Measurements from ENCODE around the gene MEP1A.
"Not testable (repeated sequence)": the region's sequence is repeated elsewhere in the genome, so short reads cannot be mapped to it uniquely, and the experiment has no call there.

The MEP1A gene

GRCh38 chr6:46834257-46834916 lies 41.2 kb downstream of the MEP1A start:
- DNase-seq = not testable (repeated sequence)

DNA sequence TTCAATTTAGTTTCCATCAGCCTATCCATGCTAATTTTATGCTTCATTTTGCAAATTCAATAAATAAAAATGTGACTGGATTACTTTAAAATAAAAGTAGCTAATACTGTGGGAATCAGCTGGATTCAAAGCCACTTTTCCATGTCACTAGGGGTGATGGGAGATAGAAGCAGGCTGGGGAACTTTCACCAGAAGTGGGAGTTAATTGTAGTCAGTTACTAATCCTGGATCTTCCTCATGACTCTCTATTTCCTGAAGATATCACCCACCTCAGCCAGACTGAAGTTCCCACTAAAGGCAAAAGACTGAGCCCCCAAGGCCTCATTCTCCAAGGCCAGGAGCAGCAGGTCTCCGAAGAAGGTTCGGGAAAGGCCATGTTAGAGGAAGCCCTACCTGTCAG lies 41.8 kb downstream of the MEP1A start:
- DNase-seq = not testable (repeated sequence)

GRCh38 chr6:46838033-46838432 lies 44.8 kb downstream of the MEP1A start:
- DNase-seq = no peak

DNA sequence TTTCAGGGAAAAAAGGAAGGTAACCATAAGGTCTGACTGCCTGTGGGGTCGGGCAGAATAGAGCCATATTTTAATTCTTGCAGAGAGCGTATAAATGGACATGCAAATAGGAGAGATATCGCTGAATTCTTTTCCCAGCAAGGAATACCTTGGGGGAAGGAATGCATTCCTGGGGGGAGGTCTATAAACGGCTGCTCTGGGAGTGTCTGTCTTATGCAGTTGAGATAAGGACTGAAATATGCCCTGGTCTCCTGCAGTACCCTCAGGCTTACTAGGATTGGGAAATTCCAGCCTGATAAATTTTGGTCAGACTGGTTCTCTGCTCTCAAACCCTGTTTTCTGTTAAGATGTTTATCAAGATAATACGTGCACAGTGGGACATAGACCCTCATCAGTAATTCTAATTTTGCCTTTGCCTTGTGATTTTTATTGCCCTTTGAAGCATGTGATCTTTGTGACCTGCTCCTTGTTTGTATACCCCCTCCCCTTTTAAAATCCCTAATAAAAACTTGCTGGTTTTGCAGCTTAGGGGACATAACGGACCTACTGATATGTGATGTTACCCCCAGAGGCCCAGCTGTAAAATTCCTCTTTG lies 49.2 kb downstream of the MEP1A start:
- DNase-seq = not testable (repeated sequence)

DNA sequence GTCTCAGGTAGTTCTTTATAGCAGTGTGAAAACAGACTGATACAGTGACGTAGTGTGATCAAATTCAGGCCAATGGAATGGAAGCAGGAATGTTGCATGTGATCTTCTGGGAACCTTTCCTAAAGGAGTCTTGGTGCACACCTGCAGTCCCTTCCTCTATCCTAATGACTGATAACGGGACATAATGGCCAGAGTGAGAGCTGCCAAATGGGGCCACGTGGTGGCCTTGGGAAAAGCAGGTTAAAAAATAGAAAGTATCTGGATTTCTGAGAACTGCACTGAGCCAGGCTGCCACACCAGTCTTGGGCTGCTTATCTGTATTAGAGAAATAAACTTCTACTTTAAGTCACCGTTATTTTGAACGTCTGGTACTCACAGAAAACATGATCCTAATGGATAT lies 51.9 kb downstream of the MEP1A start:
- DNase-seq = no peak

DNA sequence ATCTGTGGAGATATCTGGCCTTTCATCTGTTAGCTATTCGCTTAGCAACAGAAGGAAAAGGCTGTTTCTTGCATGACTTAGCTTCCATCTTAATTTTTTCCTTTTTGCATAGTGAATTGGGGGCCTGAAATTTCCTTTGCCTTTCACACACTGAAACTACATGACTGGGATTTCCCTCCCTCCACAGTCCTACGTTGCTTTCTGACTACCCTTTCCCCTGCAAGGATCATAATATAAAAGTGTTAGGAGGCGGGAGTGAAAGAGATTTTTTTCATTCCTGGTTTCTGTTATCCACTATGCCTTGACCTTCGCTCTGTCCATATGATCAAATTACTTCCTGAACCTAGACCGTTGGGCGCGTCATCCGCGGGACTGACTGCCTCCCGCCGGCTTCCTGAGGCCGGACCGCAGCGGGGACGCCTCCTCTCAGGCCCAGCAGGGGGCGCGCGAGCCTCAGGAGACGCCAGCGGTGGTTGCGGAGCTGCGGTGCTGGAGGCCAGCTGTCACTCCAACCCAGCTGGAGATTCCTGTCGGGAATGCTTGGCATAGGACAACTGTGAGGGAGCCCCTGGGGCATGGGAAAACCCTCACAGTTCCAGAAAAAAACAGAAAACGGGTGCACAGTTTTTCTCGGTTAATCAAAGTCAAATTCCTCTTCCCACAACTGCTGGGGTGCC lies 55.6 kb downstream of the MEP1A start:
- DNase-seq = peak; percentile 34

GRCh38 chr6:46849361-46849690 lies 56.1 kb downstream of the MEP1A start:
- DNase-seq = no peak

GRCh38 chr6:46850792-46851191 lies 57.6 kb downstream of the MEP1A start:
- DNase-seq = no peak

DNA sequence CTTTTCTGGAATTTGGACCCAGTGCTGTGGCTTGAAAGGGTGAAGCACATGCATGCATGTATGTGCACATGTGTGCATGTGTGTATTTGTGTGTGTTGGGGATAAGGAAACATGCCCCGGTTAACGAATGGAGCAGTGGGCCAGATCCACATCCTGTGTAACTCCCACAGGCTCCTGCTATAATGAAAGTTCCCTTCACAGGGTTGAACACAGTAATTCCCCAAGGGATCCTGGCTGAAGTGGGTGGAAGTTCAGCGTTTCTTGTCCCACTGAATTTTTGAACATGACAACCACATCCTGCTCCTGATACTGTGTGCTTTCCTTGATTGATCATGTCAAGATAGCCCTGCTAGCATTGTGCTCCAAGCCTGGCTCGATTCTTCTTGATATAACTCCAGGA lies 58.4 kb downstream of the MEP1A start:
- DNase-seq = not testable (repeated sequence)

DNA sequence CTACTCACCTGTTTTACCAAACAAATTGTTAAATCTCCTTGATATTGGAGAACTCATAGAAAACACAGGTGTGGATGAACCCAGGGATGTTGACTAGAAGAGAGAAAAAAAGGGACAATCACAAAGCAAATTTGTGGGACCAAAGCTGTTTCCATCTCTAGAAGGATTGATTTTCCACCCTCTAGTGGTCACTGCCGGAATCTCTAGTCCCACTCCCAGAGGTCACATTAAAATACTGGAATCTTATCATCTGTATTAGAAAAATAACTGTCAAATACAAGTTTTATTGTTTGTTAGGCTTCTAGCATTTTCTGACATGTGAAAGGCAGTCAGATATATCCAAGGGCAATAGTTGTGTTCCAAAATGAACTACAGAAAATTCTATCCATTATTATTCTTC lies 62.8 kb downstream of the MEP1A start:
- peak; percentile 37 for DNase-seq

- no peak for DNase-seq
Observed at GRCh38 chr6:46862381-46862780, 69.2 kb downstream of the MEP1A start.

DNA sequence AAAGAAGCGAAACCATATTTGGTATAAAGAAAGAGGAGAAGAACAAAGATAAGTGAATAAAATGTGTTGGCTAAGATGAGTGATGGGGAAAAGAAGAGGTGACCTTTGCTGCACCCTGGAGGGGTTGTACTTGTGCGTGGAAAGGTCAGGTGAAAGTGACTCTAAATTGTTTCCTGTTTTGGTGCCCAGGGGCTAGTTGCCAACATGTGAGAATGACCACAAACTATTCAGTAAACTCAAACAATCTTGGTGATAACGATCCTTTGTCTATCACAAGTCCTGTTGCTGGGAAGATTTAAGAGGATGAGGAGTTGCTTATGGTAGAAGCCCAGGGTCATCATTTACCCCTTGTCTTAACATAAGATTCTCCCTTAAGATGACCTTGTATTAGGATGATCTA lies 70.6 kb downstream of the MEP1A start:
- no peak for DNase-seq

DNA sequence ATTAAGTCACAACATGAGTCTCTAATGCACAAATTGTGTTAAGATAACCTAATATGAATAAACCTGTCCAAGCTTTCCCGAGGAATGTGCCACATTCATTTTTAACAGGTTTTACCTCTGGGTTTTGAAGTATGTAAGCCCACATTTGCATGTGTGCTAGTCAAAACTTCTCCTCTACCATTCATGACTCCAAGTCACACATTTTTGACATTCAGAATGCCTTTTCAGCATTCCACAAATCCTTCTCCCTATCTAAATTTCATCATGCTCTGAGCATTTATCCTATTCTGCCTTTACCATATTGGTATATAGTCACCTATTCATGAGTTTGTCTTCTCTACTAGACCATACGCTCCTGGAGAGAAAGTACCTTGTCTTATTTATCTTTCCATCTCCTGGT lies 72.0 kb downstream of the MEP1A start:
- no peak for DNase-seq

DNA sequence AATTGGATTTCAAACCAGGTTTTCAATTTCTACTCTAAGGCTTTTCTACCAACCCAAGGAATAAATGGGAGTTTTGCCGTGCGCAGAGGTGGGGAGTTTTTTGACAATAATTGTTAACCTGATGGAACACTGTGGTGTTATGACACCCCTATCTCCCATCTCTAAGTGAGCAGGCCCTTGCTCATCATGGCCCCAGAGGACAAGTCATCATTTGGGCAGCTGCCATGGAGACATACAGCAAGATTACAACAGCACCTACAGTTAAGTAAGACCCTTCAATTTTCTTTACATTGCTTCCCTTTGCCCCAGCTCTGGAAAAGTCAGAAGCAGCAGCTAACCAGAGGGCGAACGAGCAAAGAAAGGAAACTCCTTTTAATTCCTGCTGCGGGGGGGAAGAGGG lies 74.2 kb downstream of the MEP1A start:
- DNase-seq = no peak

DNA sequence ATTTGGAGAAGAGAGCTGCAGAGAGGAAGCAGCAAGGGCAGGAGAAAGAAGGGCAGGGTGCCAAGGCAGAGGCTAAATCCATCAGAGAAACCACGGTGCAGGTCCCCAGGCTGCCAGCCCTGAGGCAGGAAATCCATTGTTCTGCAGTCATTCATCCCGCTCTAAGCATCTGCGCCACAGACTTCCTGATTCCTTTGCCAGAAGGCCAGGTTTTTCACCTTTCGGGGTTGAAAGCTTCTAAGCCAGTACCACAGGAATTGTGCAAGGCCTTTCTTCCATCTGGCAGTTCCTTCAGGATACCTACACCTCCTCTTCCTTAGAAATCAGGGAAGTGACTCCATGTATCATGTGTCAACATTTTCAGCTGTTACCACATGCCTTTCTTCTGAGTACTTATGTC lies 82.9 kb downstream of the MEP1A start:
- no peak for DNase-seq

DNA sequence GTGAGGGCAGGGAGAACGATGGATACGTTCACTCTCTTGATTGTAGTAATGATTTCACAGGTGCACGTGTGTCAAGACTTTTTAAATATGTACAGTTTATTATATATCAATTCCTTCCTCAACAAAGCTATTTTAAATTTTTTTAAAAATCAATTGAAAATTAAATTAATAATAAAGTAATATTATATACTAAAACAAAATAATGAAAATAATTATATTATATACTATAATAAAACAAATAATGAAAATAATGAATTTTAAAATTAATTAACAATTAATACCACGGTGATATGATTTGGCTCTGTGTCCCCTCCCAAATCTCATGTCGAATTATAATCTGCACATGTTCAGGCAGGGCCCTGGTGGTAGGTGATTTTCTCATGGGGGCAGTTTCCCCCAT lies 85.8 kb downstream of the MEP1A start:
- no peak for DNase-seq

GRCh38 chr6:46882645-46883044 lies 89.5 kb downstream of the MEP1A start:
- no peak for DNase-seq

- no peak for DNase-seq
Observed at GRCh38 chr6:46888031-46888430, 94.8 kb downstream of the MEP1A start.

DNA sequence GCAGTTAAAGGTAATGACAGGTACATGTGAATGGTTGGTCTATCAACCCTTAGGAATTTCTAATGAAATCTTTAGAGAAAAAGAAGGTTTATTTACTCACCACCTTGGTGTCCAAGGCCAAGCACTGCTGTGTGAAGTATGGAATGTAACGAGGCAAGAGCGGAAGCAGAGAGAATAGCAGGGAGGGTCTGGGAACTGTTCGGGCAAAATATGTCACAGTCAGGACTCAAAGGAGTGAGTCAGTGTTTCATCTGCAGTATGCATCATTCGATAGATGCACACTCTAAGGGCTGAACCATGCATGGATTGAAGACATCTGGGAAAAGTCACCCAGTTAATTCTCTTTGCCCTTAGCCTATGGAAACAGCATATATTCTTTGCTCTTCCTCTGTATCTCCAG lies 95.4 kb downstream of the MEP1A start:
- no peak for DNase-seq
